Activated CD8-positive, alpha-beta memory T cell treated with anti-CD3 and anti-CD28 coated beads, Interleukin-2, amount 50 U/mL, for 24 hours (primary cell): ENCODE data around the gene ATP5MC2.
A peak's percentile ranks its signal among the peaks of the same experiment; 100 is the strongest.
"Not testable (repeated sequence)": the region's sequence is repeated elsewhere in the genome, so short reads cannot be mapped to it uniquely, and the experiment has no call there.

ENCODE experiments used
- DNase-seq: peaks from one replicate; pipeline ENCODE4 v3.0.0-alpha.2; 2020; ENCODE audit errors: extremely low read depth

Gene ATP5MC2

DNA sequence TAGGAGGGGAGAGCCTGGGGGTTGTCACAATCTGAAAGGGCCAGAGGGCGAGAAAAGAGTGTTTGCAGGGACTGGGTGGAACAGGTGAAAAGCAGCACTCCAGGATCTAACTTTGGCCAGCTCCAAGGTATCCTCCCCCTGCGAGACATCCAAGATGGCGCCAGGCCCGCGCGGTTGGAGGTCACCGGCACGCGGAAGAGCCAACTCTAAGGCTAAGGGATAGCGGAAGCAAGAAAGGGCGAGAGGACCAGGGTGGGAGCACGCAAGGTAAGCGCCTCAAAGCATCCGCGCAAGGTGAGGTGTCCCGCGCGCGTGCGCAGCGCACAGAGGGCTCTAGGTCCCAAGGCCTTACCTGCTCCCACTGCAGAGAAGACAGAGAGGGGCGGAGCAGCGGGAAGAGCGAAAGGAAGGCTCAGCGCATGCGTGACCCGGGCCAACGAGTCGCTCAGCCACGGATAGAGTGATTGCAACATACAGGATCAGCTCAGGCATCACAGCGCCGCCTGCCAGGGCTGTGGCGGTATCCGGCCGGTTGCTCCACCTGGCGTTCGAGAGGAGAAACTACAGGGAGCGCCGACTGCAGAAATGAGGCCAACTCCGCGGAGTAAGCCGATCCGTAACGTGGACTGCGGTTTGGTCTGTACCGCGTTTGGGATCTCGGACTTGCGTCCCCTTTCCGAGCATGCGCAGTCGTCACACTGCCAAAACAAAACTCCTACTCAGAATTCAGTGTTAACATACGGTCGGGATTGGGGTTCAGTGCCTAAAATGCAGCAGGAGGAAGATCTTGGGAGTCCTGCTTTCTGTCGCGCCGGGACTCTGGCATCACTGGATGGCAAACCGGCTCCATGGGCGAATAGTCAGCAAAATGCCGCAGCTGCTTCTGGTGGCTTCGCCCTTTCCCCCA lies at the start of gene ATP5MC2:
ATP5MC2 (minus strand) TSS at position 383 of the 907 bp plus-strand sequence. CDS start 3,469 bp downstream, outside the sequence.
- DNase-seq: peak; percentile 92

- DNase-seq: no peak
Measured at GRCh38 chr12:53722450-53723041, 46.7 kb upstream of the ATP5MC2 start.

DNA sequence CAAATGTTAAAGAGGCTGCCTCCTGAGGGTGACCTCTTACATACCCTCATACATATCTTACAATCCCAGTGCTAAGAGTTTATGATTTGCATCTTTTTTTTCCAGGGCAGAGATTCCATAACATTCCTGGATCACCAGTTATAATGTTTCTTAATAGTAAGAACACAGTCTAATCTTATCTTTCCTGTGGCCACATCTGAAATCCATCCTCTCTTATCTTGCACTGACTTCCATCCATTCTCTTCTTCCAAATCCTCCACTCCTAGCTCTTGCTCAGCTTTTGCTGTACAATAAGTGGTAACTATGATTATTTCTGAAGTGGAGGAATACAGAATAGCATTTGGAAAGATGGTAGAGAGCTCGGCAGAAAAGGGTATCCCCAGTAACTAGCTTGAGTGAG lies 45.1 kb upstream of the ATP5MC2 start:
- no peak for DNase-seq

DNA sequence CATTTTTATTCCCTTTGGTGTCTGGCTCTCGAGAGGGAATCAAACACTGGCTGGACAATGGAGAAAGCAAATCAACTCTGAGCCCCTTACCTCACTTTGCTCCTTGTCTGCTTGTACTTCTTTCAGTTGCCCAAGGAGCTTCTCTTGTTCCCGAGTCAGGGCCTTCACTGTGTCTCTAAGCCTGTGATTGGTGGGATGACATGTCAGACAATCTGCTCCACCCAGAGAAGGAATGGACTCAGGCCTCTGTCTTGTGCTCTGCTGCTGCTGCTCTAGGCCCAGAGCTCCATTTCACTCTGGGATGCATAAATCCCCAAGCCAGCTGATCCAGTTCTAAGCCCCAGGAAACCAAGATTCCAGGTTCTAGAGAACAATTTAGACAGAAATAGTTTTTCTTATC lies 43.8 kb upstream of the ATP5MC2 start:
- no peak for DNase-seq

GRCh38 chr12:53718567-53718966 lies 42.7 kb upstream of the ATP5MC2 start:
- DNase-seq: not testable (repeated sequence)

GRCh38 chr12:53717319-53717718 lies 41.4 kb upstream of the ATP5MC2 start:
- no peak for DNase-seq

GRCh38 chr12:53714004-53714403 lies 38.1 kb upstream of the ATP5MC2 start:
- no peak for DNase-seq

GRCh38 chr12:53713516-53713915 lies 37.6 kb upstream of the ATP5MC2 start:
- no peak for DNase-seq

- no peak for DNase-seq
Measured at GRCh38 chr12:53712059-53712643, 36.3 kb upstream of the ATP5MC2 start.

- DNase-seq: no peak
Measured at GRCh38 chr12:53710091-53710490, 34.2 kb upstream of the ATP5MC2 start.

DNA sequence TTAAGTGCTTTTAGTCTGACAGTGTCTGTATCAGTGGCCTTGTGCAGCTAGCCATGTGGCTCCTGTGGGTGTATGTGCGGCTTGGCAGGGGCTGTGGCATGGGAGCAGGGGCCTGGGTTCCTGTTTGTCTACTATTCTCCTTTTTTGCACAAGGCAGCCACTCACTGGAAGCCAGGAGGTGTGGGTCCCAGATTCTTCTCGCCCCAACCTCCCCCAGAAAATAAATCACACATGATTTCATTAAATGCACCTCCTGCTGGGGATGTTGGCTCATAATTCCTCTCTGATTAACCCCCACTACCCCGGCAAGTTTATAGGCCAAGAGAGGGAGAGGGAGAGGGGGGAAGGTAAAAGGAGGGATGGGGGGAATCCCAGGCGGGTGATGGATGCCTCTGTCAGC lies 33.8 kb upstream of the ATP5MC2 start:
- DNase-seq: no peak

- no peak for DNase-seq
Measured at GRCh38 chr12:53706080-53706479, 30.2 kb upstream of the ATP5MC2 start.

DNA sequence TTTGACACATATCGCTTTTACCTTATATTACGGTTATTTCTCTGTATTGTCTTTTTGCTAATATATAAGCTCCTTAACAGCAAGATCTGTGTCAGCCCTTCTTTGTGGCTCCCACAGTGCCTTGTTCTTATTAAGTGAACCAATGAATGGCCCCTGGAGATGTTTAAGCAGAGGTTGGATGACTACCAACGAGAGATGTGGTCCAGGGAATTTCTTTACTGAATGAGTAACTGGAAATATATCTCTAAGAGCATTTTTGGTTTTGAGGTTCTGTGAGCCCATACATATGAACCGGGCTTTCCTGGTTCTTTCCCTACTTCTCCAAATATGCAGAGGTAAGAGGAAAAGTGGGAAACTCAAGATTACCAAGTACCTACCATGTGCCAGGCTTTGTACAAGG lies 27.9 kb upstream of the ATP5MC2 start:
- no peak for DNase-seq

GRCh38 chr12:53701518-53702264 lies 25.8 kb upstream of the ATP5MC2 start:
- DNase-seq: peak; percentile 59

- no peak for DNase-seq
Measured at GRCh38 chr12:53700567-53700966, 24.7 kb upstream of the ATP5MC2 start.

DNA sequence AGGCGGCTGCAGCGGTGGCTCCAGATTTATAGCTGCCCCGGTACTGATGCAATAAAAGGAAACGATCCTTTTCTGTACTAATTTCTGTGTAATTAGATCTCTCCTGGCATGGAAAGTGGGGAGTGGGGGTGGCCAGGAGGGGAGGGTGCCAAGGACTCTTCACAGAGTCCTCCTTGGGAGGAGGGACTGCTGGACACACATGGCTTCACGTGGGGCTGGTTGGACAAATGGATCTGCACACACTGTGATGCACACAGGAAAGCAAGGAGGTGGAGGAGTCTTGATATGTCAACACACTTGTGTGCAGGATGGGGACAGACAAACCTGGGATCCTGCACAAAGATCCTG lies 23.8 kb upstream of the ATP5MC2 start:
- DNase-seq: no peak

DNA sequence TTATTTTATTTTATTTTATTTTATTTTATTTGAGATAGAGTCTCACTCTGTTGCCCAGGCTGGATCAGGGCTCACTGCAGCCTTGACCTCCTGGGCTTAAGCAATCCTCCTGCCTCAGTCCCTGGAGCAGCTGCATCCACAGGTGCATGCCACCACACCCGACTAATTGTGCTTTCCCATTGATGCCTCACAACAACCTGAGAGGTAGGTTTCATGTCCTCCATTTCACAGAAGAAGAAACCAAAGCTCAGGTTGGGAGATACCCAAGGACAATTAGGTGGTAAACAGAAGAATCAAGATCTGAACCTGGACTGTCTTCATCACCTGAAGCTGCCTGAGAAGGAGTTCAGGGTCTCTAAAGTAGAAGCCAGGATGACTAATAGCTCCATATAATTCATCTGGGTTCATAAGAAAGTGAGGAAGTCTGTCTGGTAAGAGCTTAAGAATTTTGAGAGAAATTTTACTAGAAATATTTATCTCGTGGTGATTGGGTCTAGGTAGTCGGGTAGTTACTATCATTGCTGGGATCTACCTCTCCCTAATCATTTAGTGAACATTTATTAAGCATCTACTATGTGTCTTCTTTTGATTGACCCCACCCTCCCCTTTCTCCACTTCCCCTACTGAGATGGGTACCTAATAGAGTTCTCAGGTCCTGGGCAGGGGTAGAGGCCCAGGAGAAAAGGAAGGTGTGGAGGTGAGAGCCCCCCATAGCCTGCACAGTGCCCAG lies 23.2 kb upstream of the ATP5MC2 start:
- DNase-seq: no peak

GRCh38 chr12:53696655-53697331 lies 20.9 kb upstream of the ATP5MC2 start:
- no peak for DNase-seq

GRCh38 chr12:53696285-53696654 lies 20.4 kb upstream of the ATP5MC2 start:
- no peak for DNase-seq

GRCh38 chr12:53695152-53696145 lies 19.6 kb upstream of the ATP5MC2 start:
- no peak for DNase-seq
